GM19397 (cell line): ENCODE measurements around the gene HHIPL1.
"Not testable (repeated sequence)": the region's sequence is repeated elsewhere in the genome, so short reads cannot be mapped to it uniquely, and the experiment has no call there.

Experiments used
- ATAC-seq: cut with Tn5 transposase; IDR thresholded peaks from one replicate; pipeline ENCODE4 v1.9.1; 2021; ENCODE audit warnings: mild to moderate bottlenecking, moderate library complexity; ENCODE audit not compliant: unreplicated experiment

The HHIPL1 gene

DNA sequence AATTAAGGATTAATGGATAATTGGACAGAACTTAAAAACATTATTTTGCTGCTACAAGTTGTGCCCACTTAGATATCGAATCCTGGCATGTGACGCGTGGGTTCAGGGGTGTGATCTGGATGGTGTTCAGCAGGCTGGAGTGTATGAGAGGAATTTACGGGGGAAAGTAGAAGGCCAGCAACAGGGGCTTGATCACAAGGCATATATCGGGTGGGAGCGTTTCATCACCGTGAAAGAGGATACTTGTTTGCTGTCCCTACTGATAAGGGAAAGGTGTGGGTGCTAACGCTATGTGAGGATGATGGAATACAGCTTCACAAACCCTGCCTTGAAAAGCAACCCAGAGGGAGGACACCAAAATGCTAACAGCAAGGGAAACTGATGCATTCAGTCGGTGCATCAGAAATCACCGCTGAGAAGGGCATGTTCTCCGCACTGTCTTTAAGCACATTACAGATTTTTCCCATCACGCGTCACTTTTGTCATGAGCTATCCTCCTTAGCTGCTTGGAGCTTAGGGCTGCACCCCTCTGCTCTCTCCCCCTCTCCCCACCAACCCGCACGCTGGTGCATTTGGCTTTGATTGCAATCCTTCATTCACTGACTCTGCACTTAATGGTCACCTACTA lies 13.4 kb downstream of the HHIPL1 start:
- no peak for ATAC-seq

DNA sequence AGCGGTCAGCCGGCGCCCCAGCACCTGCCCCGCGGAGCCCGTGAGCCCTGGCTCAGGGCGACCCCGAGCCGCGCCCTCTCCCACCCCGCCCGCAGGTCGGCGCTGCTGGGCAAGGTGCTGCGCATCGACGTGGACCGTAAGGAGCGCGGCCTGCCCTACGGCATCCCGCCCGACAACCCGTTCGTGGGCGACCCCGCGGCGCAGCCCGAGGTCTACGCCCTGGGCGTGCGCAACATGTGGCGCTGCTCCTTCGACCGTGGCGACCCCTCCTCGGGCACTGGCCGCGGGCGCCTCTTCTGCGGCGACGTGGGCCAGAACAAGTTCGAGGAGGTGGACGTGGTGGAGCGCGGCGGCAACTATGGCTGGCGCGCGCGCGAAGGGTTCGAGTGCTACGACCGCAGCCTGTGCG lies 14.4 kb downstream of the HHIPL1 start:
- ATAC-seq = no peak

GRCh38 chr14:99660006-99660566 lies 15.2 kb downstream of the HHIPL1 start:
- no peak for ATAC-seq

DNA sequence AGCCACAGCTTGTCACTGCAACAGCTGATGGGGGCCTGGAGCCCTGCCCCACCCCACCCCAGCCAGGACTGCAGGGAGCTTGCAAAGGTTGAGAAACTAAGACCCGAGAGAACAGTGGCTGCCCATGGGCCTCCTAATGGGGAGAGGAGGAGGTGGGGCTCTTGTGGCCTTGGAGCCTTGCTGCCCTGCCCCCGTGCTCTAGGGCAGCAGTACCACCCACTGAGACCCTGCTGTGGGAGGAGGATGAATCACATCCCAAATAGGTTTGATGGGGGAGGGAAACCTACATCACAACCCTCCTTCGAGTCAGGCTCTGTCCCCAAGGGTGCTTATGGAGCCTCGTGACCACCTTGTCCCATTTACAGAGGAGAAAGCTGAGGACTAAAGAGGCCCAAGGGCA lies 15.9 kb downstream of the HHIPL1 start:
- no peak for ATAC-seq

GRCh38 chr14:99661206-99661605 lies 16.3 kb downstream of the HHIPL1 start:
- ATAC-seq = not testable (repeated sequence)

DNA sequence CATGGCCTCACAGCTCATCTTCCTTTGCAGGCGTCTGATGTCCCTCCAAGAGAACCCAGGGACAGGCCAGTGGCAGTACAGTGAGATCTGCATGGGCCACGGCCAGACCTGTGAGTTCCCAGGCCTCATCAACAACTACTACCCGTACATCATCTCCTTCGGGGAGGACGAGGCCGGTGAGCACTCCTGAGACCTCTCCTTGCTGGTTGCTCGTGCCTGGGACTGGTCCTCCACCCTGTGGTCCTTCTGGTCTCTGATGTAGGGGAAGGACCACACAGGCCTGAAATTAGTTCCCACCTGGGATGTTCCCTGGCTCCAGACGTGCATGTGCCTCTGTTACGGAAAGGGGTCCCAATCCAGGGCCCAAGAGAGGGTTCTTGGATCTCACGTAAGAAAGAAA lies 17.9 kb downstream of the HHIPL1 start:
- ATAC-seq = no peak

GRCh38 chr14:99663386-99664057 lies 18.6 kb downstream of the HHIPL1 start:
- no peak for ATAC-seq

GRCh38 chr14:99664058-99664936 lies 19.4 kb downstream of the HHIPL1 start:
- ATAC-seq = no peak

DNA sequence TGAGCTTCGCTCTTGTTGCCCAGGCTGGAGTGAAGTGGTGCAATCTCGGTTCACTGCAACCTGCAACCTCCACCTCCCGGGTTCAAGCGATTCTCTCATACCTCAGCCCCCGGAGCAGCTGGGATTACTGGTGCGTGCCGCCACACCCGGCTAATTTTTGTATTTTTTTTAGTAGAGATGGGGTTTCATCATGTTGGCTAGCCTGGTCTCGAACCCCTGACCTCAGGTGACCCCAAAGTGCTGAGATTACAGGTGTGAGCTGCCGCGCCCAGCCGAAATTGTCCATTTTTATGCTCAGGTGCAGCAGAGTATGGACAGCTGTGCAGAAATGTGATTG lies 20.0 kb downstream of the HHIPL1 start:
- peak; percentile 55 for ATAC-seq

DNA sequence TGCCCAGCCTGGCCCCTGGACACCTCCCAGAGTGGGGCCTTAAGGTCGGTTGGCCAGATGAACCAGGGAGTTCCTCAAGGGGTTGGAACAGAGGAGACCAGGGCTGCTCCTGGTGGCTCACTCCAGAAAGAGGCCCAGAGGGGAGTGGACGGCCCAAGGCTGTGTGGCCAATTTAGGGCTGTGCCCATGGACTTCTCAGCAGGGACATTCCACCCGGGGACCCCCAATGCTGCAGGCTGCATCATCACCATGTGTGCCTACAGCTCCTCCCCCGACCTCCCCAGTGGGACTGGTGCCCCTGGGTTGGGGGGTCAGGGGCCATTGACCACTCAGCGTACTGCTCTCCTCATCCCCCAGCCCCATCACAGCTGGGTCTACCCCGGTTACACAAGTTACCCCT lies 21.6 kb downstream of the HHIPL1 start:
- no peak for ATAC-seq

DNA sequence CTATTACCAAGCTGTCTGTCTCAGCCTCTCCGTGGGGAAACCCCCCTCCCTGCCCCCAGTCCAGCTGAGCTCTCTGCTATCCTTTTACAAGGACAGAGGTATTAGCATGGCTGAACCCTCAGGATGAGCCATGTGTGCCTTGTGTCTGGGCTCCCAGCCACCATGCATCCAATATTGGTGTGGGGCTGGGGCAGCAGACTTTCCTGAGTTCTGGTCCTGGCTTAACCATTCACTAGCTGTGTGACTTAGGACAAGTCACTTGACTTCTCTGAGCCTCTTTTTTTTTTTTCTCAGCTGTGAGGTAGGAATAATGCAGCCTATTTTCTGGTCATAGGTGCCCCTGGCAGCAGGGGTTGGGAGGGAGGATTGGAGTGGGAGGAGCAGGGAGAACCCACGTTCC lies 22.1 kb downstream of the HHIPL1 start:
- no peak for ATAC-seq

DNA sequence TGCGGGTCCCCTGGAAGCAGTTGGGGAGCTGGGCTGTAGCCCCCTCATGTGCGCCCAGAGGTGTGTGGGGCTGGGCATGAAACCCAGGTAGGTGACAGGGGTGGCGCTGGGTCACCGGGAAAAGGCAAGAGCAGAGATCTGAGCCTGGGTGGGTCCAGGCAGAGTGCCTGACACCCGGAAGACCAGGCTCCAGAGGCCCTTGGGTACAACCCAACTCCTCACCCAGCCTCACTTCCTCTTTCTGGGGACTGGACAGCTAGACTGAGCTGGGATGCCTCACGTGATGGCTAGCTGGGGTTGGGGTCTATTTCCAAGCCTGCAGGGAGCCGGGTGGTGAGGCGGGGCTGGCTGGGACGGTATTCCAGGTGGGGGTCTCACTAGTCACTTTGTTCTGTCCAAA lies 22.9 kb downstream of the HHIPL1 start:
- no peak for ATAC-seq

DNA sequence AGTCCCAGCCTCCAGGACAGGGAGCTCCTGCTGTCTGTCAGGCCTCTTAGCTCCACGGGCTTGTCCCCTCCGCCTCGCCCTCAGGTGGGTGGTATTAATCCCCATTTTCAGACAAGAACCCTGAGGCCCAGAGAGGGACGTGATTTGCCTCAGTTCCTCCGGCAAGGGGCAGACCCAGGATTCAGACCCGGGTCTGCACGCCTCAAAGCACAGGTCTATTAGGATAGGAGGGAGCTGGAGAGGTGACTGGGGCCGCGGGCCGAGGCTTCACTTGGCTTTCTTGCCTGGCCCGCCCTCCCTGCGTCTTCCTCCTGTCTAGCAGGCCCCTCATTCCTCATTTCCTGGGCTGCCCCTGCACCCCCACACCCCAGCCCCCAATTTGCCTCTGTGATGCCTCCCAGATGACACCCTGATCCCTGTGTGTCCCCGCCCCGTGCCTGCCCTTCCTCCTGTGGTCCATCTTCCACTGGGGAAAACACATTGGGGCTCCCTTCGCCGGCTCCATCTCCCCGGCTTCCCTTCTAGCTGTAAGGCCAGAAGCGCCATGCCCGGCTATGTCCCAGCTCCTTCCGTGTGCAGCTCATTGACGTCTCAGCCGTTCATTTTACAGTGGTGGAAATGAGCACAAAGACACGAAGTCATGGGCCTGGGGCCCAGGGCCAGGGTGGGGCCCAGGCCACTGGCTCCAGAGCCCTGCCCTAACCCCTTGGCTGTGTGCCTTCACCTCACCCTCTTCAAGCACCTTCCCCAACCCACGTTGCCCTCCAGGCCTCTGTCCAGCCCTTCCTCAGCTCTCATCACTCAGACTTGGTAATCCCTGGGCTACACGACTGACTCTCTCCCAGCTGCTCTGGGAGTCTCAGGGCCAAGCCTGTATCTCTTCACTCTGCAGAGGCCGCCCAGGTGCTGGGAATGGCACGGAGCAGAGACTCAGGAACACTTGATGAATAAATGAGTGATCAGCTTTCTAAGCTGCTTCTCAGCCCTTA lies 23.7 kb downstream of the HHIPL1 start:
- no peak for ATAC-seq

DNA sequence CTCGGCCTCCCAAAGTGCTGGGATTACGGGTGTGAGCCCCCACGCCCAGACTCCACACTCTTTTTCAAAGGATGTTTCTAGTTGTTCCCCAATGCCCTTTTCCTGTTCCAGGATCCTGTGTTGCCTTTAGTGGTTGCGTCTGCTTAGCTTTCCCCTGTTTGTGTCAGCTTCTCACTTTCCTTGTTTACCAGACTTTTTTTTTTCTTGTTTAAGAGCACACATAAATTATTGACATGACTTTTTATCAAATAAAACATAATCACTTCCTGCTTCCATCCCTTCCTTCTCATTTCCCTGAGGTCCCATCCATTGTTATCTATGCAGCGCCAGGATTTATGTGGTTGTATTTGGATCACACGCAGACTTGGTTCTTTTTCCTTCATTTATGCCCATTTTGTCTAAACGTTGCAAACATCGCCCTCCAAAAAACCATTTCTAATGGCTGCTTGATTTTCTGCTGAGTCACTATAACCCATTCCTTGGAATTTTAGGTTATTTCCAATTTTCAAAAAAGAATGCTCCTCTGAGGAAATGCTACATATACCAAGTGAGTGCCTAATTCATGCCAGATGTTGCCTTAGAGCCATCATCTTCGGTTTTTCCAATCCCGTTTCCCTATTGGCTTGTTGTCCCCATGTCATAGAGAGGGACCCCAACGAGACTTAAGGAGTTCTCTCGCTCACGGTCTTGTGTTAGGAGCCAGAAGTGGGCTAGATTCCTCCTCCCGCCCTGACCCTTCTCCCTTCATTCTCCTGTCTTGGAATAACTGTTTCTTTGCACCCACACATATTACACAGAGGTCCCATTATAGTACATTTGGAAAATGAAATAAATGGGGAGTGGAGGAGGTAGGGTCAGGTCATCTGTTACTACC lies 25.7 kb downstream of the HHIPL1 start:
- ATAC-seq = no peak

DNA sequence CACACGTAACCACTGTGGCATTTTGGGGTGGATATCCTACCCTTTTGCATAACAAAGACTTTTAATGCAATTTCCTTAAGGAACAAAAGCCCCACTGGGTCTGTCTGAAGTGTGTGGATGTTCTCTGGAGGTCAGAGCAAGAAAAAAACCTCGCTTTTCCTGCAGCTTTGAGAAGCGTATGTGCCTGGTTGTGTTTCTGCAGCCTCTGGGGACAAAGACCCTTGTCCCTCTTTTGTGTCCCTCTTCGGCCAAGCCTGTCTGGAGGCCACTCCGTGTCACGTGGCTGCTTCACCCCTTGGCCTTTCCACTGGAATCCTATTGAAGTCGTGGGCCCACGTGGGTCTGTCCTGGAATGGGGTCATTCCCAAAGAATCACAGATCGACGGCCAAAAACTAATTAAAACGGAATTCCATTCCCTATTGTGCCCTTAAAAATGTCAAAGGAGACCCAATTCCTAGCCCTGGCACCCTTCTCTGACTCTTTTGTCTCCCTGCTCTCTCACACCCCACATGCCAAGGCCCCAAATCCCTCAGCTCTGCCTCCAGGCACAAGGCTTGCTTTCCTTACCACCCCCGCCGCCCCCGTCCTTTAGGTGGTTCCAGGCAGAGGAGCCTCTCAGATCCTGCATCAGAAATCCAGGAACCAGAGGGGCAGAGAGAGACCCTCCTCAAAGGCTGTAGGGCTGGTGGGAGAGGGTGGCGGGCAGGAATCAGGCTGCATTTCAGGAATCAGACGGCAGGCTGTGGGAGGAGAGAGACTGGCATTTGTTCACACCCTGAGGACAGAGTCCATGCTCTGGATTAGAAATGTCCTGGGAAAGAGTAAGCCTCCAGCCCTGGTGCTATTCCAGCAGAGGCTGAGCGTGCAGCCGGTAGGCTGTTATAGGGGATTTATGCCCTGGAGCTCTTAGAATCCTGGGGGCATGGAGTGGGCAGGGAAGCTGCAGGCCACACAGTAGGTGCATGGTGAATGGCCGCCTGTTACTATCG lies 26.6 kb downstream of the HHIPL1 start:
- ATAC-seq = no peak

DNA sequence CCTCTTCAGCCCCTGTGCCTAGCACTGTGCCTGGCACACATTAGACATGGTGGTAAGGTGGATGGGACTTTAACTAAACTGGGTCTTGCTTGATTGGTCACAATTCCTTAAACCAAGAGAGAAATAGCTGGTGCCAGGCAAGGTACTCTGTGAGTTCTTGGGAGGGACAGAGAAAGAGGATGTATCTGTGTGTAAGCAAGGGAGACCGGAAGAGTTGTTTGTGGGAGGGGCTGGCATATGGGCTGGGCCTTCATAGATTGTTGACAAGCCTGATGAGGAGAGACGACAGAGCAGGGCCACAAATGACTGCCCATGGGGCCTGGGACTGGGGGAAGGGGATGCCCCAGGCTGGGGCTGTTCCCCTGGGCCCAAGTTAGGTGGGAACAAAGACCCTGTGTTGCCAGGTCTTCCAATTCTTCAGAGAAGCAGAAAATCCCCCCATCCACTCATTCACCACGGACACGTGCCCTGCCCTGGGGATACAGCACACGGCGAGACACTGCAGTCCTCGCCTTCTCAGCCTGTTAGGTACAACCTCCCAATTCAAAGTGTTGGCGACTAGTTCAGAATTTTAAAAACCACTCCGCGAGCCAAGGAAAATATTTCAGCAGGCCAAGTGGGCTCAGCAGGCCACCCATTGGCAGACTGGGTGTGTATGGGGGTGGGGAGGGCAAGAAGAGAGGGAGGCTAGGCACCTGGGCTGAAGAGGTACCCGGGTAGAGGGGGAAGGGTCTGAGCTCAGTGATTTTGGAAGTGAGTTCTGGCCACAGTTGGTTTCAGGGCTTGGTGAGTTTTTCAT lies 27.8 kb downstream of the HHIPL1 start:
- no peak for ATAC-seq

DNA sequence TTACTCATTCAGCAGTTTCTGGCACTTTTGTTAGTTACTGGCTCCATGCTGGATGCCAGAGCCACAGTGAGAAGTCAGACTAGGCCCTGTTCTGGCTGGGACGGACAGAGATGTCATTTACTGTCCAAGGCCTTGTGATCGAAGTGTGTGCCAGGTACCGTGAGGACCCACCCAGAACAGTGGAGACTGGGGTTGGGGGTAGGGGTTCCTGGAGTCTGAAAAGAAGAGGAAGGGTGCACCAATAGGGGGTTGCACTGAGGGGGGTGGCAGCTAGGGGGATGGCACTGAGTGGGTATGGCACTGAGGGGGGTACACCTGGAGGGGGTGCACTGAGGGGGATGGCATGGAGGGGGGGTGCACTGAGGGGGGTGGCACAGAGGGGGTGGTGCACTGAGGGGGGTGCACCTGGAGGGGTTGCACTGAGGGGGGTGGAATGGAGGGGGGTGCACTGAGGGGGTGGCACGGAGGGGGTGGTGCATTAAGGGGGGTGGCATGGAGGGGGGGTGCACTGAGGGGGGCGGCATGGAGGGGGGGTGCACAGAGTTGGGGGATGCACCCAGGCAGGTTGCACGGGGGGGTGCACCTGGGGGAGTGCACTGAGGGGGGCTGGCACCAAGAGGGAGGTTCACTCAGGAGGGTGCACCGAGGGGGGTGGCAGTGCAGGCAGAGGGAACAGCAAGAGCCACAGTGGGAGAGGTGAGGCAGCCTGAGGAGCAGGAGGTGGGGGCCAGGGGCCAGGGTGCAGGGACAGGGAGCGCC lies 28.6 kb downstream of the HHIPL1 start:
- ATAC-seq = no peak
